GM18520 (cell line): ENCODE data around the gene ALK.
"Not testable (repeated sequence)": the region's sequence is repeated elsewhere in the genome, so short reads cannot be mapped to it uniquely, and the experiment has no call there.

Experiments
- ATAC-seq: cut with Tn5 transposase; IDR thresholded peaks from one replicate; pipeline ENCODE4 v1.9.1; 2021; ENCODE audit not compliant: unreplicated experiment

Gene ALK

DNA sequence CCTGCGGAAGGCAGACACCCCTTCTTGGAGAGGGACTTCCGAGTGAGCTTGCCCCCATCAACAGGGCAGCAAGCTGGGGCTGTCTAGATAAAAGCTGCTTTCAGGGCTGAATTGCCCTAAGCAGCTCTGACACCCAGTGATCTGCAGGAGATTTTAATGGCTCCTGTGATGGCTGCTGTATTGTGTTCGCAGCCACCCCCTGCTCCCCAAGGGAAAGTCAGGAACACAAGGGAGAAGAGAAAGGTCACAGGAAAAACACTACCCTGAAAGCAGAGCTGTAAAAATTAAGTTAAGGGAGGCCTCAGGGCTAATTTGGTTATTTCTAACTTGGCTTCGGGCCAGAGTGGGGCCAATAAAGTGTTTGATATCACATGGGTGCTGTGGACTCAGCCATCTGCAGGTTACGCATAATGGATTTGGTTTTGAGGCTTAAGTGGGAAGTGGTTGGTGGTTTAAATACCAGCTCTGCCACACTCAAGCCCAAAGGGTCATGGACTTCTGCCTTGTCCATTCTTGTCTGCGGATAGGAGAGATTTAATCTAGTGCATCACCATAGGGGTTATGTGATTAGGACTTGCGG is 658.6 kb downstream of the ALK start:
- no peak for ATAC-seq

DNA sequence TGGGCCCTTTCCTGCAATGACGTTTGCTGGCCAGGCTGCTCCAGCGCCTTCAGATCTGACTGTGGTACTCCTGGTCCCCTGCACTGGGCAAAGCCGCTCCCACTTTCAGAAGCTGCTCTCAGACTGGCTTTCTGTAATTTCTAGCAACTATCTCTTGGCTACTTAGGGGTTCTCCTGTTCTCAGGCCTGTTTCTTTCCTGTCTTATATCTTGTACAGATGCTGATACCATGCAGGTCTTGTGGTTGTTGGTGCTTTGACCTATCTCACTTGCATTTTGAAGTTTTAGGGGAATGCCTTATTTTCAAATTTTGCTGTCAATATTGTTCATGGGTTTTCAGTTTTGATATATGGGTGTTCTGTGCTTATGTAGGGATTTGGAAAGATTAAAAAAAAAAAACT is 660.4 kb downstream of the ALK start:
- ATAC-seq = peak; percentile 60

DNA sequence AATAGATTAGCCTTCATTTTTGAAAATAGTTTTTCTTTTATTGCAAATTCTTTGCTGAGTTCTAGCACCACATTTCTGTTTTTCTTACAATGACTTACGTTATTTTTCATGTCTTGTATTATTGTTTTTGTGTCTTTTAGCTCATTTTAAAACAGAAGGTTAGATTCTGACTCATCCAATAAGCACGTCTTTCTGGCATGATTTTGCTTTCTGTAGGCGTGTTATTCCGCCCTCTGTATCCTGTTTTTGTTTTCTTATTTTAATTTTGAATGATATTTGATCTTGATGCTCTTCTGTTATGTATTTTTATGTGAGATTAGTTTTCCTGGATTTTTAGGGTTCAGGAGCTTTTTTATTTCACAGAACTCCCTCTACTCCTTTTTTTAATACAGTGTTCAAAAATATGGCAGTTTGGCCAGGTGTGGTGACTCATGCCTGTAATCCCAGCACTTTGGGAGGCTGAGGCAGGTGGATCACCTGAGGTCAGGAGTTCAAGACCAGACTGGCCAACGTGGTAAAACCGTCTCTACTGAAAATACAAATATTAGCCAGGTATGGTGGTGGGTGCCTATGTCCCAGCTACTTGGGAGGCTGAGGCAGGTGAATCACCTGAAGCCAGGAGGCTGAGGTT is 661.1 kb downstream of the ALK start:
- ATAC-seq = no peak

DNA sequence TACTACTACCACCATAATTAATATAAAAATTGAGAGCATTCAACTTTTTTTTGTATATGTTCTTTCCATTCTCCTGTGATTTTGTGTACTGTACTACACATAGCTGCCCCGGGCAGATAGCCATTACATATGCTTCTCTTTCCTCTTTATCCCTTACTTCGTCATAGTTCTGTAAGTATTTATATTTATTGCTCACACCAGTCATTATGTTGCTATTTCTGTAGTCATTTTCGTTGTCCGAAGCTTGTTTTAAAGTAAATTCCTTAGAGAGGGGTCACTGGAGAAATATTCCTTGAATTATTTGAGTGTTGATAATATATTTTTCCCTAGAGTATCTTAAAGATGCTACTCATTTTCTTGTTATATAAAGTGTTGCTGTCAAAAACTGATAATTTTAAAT is 662.2 kb downstream of the ALK start:
- no peak for ATAC-seq

DNA sequence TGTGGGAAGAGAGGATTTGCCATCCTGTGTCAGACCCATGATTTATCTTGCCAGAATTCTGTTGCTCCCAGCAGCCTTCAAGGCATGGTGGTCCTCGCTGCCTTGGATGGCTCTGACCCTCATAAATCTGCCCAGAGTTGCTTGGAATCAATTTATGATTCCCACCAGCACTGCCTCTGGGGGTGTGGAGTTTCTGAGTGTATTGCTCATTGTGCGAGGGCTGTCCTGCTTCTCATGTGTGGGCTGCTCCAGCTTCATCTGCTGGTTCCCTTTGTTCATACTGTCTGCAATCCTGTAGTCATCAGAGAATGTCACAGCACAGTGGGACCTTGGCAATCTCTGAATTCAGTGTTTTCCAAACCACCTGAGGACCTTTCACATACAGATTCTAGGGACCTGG is 666.4 kb downstream of the ALK start:
- ATAC-seq = no peak

DNA sequence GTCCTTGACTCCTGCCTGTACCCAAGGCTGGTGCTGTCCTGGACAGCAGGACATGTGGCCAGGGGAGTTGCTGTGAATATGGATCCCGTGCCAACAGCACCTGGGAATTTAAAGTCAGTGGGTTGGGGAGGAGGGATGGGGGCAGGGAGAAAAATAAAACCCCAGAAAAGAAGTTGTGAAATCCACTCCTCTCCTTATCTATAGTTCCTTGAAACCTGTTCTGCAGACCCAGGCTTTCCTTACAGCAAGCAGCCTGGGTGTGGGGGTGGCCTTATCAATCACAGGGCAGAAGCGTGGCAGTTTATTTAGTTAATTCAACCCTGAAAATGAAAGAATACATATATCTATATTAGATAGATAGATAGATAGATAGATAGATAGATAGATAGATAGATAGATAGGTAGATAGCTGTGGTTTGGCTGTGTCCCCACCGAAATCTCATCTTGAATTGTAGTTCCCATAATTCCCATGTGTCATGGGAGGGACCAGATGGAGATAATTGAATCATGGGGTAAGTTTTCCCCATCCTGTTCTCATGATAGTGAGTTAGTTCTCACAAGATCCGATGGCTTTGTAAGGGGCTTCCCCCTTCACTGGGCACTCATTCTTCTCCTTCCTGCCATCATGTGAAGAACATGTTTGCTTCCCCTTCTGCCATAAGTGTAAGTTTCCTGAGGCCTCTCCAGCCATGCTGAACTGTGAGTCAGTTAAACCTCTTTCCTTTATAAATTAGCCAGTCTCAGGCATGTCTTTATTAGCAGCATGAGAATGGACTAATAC is 667.7 kb downstream of the ALK start:
- ATAC-seq = not testable (repeated sequence)

DNA sequence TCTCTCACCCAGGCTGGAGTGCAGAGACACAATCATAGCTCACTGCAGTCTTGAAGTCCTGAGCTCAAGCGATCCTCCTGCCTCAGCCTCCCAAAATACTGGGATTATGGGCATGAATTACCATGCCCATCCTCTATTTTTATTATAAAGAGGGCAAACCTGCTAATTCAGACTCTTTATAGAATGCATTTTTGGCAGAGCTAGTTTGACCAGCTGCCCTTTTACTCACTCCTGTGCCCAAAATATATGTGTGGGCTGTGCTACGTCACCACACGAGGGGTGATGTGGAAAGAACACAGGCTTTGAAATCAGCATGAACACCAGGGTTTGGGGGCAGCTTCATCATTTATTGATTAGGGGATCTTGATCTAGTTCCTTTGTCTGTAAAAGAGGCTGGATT is 668.4 kb downstream of the ALK start:
- no peak for ATAC-seq

DNA sequence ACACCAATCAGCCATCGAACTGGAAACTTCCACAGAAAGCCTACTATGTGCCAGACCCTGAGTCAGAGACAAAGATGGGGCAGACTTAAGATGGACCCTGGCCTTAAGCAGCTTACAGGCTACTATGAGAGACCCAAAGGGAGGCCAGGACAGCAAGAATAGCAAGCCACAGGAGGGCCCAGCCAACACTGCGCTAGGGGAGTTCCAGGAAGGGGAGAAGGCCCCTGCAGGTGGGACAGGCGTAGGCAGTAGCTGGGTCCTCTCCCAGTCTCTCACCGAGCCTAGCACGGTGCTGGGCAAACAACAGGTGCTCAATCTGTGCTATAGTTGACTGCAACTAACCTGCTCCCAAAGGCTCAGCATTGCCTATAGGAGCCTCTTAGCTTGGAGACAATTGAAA is 670.0 kb downstream of the ALK start:
- ATAC-seq = no peak

DNA sequence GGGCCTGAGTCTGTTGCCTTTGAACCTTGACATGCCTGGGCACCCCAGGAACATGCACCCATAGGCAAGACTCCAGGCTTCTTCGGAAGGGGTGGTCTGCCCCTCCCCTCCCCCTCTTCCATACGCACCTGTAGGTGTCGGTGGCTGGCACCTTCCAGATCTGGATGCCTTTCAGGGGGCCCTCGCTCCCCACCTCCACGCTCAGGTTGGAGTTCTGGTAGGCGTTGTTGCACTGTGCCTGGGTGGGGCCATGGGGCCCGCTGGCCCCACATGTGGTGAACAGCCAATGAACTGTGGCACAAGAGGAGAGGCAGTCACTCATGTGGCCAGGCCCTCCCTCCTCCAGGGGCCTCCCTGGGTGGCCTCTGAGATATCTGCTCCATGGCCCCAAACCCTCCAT is 670.4 kb downstream of the ALK start:
- no peak for ATAC-seq

DNA sequence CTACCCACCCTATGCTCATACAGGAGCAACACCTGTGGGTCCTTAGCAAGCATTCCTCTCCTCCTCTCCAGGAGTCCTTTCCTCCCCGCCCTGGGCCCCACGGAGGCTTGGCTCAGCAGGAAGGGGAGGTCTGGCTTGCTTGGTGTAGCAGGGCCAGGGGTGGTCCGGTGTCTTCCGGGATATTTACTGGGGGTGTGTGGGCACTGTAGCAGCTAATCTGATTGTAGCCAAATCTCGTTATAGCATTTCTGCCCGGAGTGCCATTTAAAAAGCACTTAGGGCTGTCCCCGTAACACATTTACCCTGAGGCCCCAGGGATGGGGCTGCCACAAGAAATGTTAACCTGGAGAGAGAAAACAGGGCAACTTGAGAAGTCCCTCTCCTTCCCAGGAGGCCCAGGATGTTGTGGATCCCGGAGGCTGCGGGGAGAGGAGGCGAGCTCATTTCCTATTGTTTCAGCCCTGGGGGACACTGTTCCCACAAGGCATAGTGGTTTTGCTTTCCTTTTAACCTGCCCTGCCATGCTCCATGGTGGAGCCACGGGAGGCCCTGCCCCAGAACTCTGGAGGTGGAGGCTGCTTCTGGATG is 671.6 kb downstream of the ALK start:
- ATAC-seq = no peak

DNA sequence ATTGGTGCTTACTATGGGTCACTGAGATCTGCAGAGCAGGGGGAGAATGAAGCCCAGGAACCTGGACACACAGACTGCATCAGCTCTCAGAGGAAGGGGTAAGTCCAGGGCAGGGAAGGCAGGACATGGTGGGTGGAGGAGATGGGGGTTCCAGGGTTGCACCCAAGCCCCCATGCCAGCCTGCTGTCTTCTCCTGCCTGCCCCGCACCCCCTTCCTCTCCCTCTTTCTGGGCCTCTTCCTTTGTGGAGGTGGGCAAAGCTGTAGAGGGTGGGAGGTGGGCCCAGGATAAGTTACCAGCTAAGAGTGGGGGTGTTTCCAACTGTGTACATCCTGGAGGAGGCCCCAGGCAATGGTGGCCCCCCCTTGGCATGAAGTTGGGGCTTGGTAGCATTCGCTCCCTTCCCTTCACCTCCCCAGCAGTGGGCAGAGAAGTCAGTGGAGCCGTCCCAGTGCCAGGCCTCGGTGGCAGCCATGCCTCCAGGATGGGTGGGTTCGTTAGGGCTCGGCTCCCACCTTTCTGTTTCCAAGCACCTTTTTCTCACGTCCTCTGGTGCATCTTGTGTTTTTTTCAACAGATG is 674.0 kb downstream of the ALK start:
- no peak for ATAC-seq

DNA sequence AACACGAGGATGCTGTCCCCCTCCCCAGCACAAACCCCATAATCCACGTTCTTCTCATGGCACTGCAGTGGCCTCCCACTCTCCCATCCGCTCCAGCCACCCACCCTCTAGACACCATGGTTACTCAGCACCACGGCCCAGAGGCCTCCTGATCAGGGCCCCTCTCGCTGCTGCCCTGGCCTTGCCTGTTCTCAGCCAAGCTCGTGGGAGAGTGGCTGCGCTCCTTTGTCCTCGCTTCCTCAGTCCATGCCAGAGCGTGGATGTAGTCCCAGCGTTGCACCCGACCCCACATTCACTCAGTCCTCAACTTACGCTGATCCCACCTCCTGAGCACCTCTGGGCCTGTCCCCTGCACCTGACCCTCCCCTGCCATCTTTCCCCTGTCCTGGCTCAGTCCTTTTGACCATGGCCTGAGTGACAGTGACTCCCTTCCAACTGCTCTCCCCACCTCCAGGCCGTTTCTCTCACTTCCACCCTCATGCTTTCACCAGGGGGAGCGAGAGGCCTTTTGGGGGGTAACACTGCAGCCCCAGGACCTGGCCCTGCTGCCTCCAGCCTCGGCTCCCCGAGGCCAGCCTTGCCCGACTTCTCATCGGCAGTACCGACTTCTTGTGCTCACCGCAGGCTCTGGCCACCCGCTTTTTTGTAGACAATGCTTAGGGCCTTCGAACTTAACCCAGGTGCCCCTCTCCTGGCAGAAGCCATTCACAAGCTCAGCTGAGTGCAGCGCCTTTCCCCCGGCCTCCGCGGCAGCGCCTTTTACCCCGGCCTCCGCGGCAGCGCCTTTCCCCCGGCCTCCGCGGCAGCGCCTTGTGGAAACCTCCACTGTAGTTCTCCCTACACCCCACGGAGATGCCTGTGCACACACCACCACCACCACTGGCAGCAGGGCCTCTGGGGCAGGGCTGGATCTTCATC is 674.7 kb downstream of the ALK start:
- ATAC-seq = no peak

DNA sequence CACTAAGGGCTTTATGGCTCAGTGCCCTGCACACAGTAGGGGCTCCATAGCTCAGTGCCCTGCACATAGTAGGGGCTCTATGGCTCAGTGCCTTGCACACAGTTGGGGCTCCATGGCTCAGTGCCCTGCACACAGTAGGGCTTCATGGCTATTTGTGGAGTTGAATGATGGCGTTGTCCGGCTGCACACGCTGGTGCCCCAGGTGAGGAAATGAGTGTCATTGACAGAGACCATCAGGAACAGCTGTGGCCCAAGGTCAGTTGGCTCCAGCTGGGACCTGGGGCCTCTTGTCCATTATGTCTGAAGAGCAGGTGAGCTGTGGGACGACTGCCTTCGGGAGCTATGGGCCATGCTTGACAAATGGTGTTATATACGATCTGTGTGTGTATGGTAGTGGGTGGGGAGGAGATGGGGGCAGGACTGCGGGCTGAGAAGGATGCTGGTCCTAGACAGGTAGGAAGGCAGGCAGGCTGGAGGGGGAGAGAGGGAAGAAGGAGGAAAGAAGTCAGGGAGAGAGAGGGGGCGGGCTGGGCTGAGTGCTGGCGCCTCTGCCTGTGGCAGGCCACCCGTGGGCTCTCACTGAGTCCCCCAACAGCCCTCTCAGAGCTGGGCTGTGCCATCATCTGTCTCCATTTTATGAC is 675.5 kb downstream of the ALK start:
- ATAC-seq = no peak

DNA sequence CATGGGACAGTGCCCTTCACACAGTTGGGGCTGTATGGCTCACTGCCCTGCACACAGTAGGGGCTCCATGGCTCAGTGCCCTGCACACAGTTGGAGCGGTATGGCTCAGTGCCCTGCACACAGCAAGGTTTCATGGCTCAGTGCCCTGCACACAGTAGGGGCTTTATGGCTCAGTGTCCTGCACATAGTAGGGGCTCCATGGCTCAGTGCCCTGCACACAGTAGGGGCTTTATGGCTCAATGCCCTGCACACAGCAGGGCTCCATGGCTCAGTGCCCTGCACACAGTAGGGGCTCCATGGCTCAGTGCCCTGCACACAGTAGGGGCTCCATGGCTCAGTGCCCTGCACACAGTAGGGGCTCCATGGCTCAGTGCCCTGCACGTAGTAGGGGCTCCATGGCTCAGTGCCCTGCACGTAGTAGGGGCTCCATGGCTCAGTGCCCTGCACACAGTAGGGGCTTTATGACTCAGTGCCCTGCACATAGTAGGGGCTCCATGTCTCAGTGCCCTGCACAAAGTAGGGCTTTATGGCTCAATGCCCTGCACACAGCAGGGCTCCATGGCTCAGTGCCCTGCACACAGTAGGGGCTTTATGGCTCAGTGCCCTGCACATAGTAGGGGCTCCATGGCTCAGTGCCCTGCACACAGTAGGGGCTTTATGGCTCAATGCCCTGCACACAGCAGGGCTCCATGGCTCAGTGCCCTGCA is 676.2 kb downstream of the ALK start:
- ATAC-seq = not testable (repeated sequence)

DNA sequence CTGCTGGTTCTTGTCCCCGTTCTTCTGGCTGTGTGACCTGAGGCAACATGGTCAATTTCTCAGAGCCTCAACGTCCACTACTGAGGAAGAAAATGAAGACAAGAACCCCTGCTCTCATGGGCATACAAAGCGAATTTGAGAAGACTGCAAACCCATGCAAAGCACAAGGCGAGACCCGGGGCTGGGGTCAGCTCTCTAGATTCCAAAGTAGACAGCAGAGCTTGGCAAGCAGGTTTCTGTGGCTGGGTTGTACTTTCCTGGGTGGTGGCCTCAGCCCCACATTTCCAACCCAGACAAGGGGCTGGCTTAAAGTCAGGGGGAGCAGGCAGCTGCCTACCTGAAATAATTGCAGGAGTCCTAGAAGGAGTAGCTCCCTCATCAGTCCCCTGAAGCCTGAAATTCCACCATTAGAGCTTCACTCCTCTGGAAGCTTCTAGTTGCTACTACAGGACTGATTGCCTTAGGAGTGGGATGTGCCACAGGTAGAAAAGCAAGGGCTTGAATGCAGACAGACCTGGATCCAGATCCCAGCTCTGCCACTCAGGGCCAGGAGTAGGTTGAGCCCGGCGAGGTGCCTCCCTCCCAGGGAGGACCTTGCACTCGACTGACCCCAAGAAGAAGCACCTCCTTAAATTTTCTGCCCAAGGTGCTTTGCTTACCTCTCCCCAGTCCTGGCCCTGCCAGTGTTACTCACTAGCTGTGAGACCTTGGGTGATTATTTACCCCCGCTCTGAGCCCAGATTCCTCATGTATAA is 678.6 kb downstream of the ALK start:
- no peak for ATAC-seq

DNA sequence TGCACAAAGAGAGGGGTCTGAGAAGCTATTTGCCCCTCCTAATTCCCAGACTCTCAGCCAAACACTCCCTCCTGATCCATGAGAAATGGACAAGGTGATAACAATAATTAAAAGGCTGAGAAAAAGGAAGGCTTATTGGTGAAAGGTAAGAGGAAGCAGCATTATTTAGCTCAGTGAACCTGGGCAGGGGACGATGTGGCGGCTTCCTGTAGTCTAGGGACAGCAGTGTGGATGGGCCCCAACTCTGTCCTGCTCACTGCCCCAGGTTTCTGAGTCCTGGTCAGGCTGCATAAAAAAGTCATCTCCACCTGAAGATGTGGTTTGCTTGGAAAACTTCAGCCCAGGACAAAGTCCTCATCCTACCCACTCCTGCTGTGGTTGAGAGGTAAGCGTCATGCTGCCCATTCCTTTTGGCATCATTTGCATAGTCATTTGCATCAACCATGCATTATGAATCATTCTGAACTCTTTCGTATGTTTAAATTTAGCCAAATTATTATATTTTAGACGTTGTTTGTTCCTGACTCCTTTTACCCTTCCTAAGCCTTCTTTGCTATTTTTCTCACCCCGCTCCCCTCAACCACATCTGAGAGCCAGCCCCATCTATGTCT is 679.3 kb downstream of the ALK start:
- ATAC-seq = no peak

DNA sequence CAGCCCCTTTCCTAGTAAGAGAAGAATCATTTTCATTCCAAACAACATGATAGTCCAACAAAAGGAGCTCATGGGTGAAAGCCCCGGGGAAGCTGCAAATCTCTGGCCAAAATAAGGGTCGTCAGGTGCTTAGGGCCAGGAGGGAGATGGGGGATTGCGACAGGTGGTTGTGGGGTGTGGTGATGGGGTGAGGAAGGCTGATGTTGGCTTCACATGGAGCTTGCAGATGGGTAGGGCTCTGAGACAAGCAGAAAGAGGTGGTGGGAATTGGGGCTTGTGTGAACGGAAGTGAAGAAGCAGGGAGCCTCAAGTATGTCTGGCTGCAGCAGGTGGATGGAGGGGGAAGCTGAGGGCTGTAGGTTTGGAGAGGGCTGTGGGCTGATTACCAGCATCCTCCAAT is 680.0 kb downstream of the ALK start:
- no peak for ATAC-seq

DNA sequence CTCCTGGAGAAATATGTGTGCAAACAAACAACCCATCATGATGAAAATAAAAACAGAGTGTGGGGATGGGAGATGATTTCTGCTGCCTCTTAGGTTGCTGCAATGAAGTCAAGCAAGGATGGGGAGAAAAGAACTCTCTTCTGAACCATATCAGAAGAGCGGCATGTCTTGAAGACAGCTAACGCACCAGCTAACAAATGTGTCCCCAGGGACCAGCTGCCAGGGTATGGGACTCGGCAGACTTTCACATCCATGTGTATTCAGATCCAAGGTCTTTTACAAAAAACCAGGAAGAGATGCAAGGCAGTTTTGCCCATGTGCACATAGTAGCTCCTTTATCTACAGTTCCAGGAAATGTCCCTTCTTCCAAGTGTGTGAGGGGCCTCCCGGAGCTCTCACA is 680.8 kb downstream of the ALK start:
- ATAC-seq = no peak
